Gastrocnemius medialis (tissue), 4 donors: ENCODE results near the gene HIVEP3. TPM values are rescaled to one million over a fixed set of nuclear protein-coding genes. Genes with fewer than 3 reads are reported as not detected.
A peak's percentile ranks its signal among the peaks of the same experiment; 100 is the strongest.

Experiments used
- ATAC-seq, 2 donors: fragments of 150-250 bp; one replicate each; pipeline ENCODE4 v1.9.1; 2016
- DNase-seq, 2 donors: peaks; one replicate each; pipeline ENCODE4 v3.0.0-alpha.2; 2019
- H3K27ac ChIP-seq, 4 donors: fragments of 200-600 bp; sonication (generic); 1 replicate in 1 of 4; 2 replicates in 3 of 4; pipeline ENCODE4 v1.5.1; 2016 to 2018; ENCODE audit warnings: mild to moderate bottlenecking in 2 of 4, moderate library complexity in 1 of 4
- H3K27me3 ChIP-seq, 3 donors: fragments of 200-600 bp; sonication (generic) in 2 of 3; 1 replicate in 1 of 3; 2 replicates in 2 of 3; pipeline versions ENCODE4 v1.5.1 to v1.6.0; 2016 to 2019; ENCODE audit warnings: mild to moderate bottlenecking in 1 of 3, moderate library complexity in 1 of 3
- H3K36me3 ChIP-seq, 2 donors: fragments of 200-600 bp; sonication (generic) in 1 of 2; one replicate each; pipeline ENCODE4 v1.5.1; 2017 to 2018
- H3K4me1 ChIP-seq, 2 donors: fragments of 200-600 bp; sonication (generic) in 1 of 2; one replicate each; pipeline ENCODE4 v1.5.1; 2016 to 2017; ENCODE audit warnings: mild to moderate bottlenecking in 2 of 2
- H3K4me3 ChIP-seq, 4 donors: fragments of 200-600 bp; sonication (generic) in 3 of 4; 1 replicate in 1 of 4; 2 replicates in 3 of 4; pipeline ENCODE4 v1.5.1; 2016 to 2019; ENCODE audit warnings: mild to moderate bottlenecking in 2 of 4
- H3K9me3 ChIP-seq, 3 donors: fragments of 200-600 bp; sonication (generic) in 2 of 3; 1 replicate in 1 of 3; 2 replicates in 2 of 3; pipeline ENCODE4 v1.5.1; 2016 to 2019
- POLR2A ChIP-seq, 2 donors: fragments of 450-650 bp; IDR thresholded peaks; one replicate each; pipeline ENCODE4 v1.6.1; 2017; ENCODE audit warnings: antibody characterized with exemption in 2 of 2, mild to moderate bottlenecking in 2 of 2, moderate library complexity in 2 of 2
- in situ Hi-C, 4 donors: fragments of 200-750 bp; cut with MboI; loops; one replicate each; pipeline versions ENCODE4 v1.15.0 to v1.8.0; 2017; ENCODE audit warnings: low sequenced_read_pairs in 4 of 4
- intact Hi-C: fragments of 100-400 bp; cut with DNase I; formaldehyde crosslinking; loops from one replicate; pipeline ENCODE4 v1.15.1; 2023; ENCODE audit warnings: low total_unique reads
- total RNA-seq, 4 donors: library from RNA; depleted of rRNA; stranded (reverse); fragments of >200 nt; gene quantifications; one replicate each; pipeline versions ENCODE4 v1.1.0 to v1.2.3, GENCODE V29; 2016
- TF ChIP-seq, protein P1 (sequence below), 5 experiments: fragments of 450-650 bp in 3 of 5; fragments of 200-600 bp in 2 of 5; sonication (generic) in 2 of 5; IDR thresholded peaks in 4 of 5; conservative IDR thresholded peaks in 1 of 5; 1 replicate in 4 of 5; 2 replicates in 1 of 5; pipeline ENCODE4 v1.5.1; 2016 to 2019; ENCODE audit warnings: antibody characterized with exemption in 5 of 5, mild to moderate bottlenecking in 3 of 5, moderate library complexity in 3 of 5

The HIVEP3 gene
- total RNA-seq, 4 donors from 2014 or later = 0.80 to 1.8 (median 1.3) TPM

DNA sequence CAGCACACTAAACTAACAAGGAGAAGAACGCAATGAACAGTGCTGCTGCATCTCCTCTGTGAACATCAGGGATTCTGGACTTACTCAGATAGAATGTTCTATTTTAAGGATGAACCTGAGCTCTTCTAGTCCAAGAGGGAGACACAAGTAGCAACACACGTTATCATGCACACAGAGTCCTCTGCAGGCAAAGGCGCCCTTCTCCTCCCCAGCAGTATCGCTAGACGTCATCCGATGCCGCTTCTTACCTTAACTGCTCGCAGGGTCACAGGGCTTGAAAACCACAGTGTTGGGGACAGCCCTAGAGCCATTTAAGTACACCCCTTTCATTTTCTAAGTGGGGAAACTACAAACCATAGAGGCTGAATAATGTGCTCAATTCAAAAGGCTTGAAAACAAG, 74.5 kb downstream of the HIVEP3 start:
- in situ Hi-C loops (no loop called here), intact Hi-C loops (no loop called here)
- H3K27ac ChIP-seq = peak overlapping the region in 1 of 4 donors; percentile 47
- no peaks in the 10 kb centered on the region for H3K36me3 ChIP-seq
- ATAC-seq (peak; percentile 91 to 92), DNase-seq (peak in 1 of 2 donors; percentile 34)
- TF ChIP-seq, protein P1, sequence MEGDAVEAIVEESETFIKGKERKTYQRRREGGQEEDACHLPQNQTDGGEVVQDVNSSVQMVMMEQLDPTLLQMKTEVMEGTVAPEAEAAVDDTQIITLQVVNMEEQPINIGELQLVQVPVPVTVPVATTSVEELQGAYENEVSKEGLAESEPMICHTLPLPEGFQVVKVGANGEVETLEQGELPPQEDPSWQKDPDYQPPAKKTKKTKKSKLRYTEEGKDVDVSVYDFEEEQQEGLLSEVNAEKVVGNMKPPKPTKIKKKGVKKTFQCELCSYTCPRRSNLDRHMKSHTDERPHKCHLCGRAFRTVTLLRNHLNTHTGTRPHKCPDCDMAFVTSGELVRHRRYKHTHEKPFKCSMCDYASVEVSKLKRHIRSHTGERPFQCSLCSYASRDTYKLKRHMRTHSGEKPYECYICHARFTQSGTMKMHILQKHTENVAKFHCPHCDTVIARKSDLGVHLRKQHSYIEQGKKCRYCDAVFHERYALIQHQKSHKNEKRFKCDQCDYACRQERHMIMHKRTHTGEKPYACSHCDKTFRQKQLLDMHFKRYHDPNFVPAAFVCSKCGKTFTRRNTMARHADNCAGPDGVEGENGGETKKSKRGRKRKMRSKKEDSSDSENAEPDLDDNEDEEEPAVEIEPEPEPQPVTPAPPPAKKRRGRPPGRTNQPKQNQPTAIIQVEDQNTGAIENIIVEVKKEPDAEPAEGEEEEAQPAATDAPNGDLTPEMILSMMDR (IDR thresholded peaks at IDR 0.05 in 4 of 5, conservative IDR thresholded peaks at IDR 0.05 in 1 of 5) = no peak
- TF ChIP-seq POLR2A (IDR thresholded peaks at IDR 0.05) = no peak
- no peaks in the 10 kb centered on the region for H3K9me3 ChIP-seq
- peaks cover 10 to 14% of the 10 kb centered on the region in 2 donors for H3K4me1 ChIP-seq
- H3K4me3 ChIP-seq = no peak overlapping the region
- H3K27me3 ChIP-seq = no peaks in the 10 kb centered on the region

DNA sequence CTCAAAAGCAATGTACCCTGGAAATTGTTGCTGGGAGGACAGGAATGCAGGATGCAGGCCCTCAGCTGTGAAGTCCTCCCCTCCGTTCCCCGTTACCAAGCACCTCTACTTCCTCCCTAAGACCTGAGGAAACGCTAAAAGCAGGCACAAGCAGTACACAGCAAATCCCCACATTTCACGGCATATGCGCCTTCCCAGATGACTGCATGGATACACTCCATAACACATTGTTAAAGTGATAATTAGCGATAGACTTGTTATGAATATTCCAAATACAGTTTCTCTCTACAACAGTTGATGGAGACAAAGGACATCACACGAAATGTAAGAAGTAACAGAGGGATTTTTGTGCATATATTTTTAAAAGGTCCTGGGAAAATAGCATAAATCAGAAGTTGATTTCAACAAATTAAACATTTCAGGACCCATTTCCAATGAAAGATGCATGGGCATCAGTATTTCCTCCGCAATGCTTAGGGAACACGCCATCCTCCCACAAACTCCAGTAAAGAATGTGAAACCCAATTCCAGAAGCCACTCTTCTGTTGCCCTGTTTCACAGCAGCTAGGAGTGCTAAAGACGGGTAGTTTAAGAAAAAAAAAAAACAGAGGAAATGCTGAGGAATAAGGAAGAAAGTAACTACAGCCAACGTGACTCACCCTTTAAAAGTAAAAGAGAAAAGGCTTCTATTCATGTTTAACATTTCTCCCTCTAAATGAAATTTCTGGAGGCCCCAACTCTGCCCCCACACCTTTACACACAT, 75.5 kb downstream of the HIVEP3 start:
- DNase-seq (no peak), ATAC-seq (no peak)
- intact Hi-C loops (no loop called here), in situ Hi-C loops (no loop called here)
- H3K4me3 ChIP-seq = no peak overlapping the region
- no peaks in the 10 kb centered on the region for H3K9me3 ChIP-seq
- peaks cover 10 to 14% of the 10 kb centered on the region in 2 donors for H3K4me1 ChIP-seq
- H3K27ac ChIP-seq = no peak overlapping the region
- H3K27me3 ChIP-seq = no peaks in the 10 kb centered on the region
- TF ChIP-seq, protein P1 (IDR thresholded peaks at IDR 0.05 in 4 of 5, conservative IDR thresholded peaks at IDR 0.05 in 1 of 5) = no peak
- no peak for TF ChIP-seq POLR2A (IDR thresholded peaks at IDR 0.05)
- no peaks in the 10 kb centered on the region for H3K36me3 ChIP-seq

DNA sequence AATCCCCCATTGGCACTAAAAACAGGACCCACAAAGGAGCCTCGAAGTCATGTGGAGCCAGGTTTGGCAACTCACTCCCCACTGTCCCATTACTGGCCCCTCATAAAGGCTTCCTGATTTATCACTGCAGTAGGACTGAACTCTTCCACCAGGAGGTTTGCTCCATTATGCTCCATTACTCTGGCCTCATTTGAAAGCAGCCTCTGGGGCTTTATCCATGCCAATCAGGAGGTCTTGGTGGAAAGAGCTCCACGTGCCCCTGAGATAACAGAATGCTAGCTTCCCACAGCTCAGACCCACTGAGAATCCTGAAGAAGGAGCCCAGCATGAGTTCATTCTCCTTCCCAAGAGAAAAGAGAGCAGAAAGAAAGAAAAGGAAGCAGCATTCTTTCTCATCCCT, 76.4 kb downstream of the HIVEP3 start:
- intact Hi-C loops (no loop called here), in situ Hi-C loops (no loop called here)
- Histone ChIP-seq H3K27ac (no peak overlapping the region), H3K27me3 (no peaks in the 10 kb centered on the region), H3K9me3 (no peaks in the 10 kb centered on the region), H3K4me3 (no peak overlapping the region), H3K4me1 (peaks cover 10% of the 10 kb centered on the region in 2 donors), H3K36me3 (no peaks in the 10 kb centered on the region)
- TF ChIP-seq POLR2A (IDR thresholded peaks at IDR 0.05) = no peak
- TF ChIP-seq, protein P1 (IDR thresholded peaks at IDR 0.05 in 4 of 5, conservative IDR thresholded peaks at IDR 0.05 in 1 of 5) = no peak
- DNase-seq (no peak), ATAC-seq (no peak)

DNA sequence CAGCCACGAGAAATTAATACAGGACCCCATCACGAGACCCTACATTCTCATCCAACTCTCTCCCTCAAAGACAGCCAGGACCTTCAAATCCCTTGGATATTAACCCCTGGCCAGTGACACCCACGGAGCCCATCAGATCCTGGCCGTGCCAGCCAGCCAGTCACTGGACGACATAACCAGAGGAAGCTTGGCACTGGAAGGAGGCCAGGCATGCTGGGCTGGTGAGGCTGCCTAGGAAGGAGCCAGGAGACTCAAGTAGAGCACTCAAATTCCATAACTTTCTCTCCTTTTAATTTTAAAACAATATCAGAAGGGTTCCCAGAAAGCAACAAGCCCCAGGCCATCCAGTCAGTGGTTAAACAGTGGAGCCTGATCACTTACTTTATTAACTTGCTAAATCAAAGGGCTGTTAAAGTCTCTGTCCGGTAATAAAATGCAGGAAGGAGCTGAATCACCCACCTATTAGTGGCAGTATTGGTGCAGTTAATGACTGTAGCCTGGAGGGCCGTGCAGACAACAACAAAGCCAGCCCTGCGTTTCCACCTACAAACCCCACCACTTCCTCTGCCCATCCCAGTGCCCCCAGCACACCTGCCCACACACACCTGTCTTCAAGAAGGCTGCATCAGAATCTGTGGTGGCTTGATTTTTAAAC, 78.0 kb downstream of the HIVEP3 start:
- H3K27ac ChIP-seq = no peak overlapping the region
- peaks cover 10% of the 10 kb centered on the region in 2 donors for H3K4me1 ChIP-seq
- no peaks in the 10 kb centered on the region for H3K27me3 ChIP-seq
- TF ChIP-seq, protein P1 (IDR thresholded peaks at IDR 0.05 in 4 of 5, conservative IDR thresholded peaks at IDR 0.05 in 1 of 5) = no peak
- TF ChIP-seq POLR2A (IDR thresholded peaks at IDR 0.05) = no peak
- no peaks in the 10 kb centered on the region for H3K9me3 ChIP-seq
- in situ Hi-C loops = no loop called here
- H3K36me3 ChIP-seq = no peaks in the 10 kb centered on the region
- ATAC-seq = no peak
- DNase-seq = peak in 1 of 2 donors; percentile 24
- H3K4me3 ChIP-seq = no peak overlapping the region
- intact Hi-C loops = no loop called here
